Astrocyte (in vitro differentiated cells and primary cell): ENCODE measurements around the gene FAAH. TPM values are rescaled to one million over a fixed set of nuclear protein-coding genes. Genes with fewer than 3 reads are reported as not detected.
"Not testable (repeated sequence)": the region's sequence is repeated elsewhere in the genome, so short reads cannot be mapped to it uniquely, and the experiment has no call there.

Experiments used
- DNase-seq: peaks from one replicate; pipeline ENCODE4 v3.0.0-alpha.2; 2010; ENCODE audit warnings: low read depth
- FAIRE-seq: peaks from 2 replicates; lab custom pipeline; 2011; peaks lifted over from hg19 to GRCh38; lab: Jason Lieb, UNC
- H2AFZ ChIP-seq: 2 replicates; pipeline ENCODE4 v1.6.0; 2012; ENCODE audit warnings: low read depth, low read length, inconsistent platforms
- H3K27ac ChIP-seq: 2 replicates; pipeline ENCODE4 v1.5.1; 2011; ENCODE audit warnings: low read depth, low read length, inconsistent platforms
- H3K27me3 ChIP-seq: 2 replicates; pipeline ENCODE4 v1.6.0; 2011; ENCODE audit warnings: low read length, inconsistent platforms; ENCODE audit not compliant: insufficient read depth
- H3K36me3 ChIP-seq: 2 replicates; pipeline ENCODE4 v1.5.1; 2011; ENCODE audit warnings: low read length, inconsistent platforms; ENCODE audit not compliant: insufficient read depth
- H3K4me1 ChIP-seq: 2 replicates; pipeline ENCODE4 v1.5.1; 2011; ENCODE audit warnings: low read length, inconsistent platforms; ENCODE audit not compliant: insufficient read depth
- H3K4me2 ChIP-seq: 2 replicates; pipeline ENCODE4 v1.6.0; 2012; ENCODE audit warnings: low read length, inconsistent platforms
- H3K4me3 ChIP-seq: 2 replicates; pipeline ENCODE4 v1.5.1; 2011; ENCODE audit warnings: low read depth, mild to moderate bottlenecking, low read length, inconsistent platforms; ENCODE audit not compliant: insufficient read depth
- H3K79me2 ChIP-seq: 2 replicates; pipeline ENCODE4 v1.6.0; 2012; ENCODE audit warnings: mild to moderate bottlenecking, low read length, inconsistent platforms; ENCODE audit not compliant: insufficient read depth
- H3K9ac ChIP-seq: 2 replicates; pipeline ENCODE4 v1.6.0; 2012; ENCODE audit warnings: mild to moderate bottlenecking, low read length, inconsistent platforms
- H3K9me3 ChIP-seq: 2 replicates; pipeline ENCODE4 v1.5.1; 2012; ENCODE audit warnings: low read depth, mild to moderate bottlenecking, low read length, inconsistent platforms; ENCODE audit not compliant: insufficient read depth
- H4K20me1 ChIP-seq: 2 replicates; pipeline ENCODE4 v1.6.0; 2012; ENCODE audit warnings: low read length, inconsistent platforms; ENCODE audit not compliant: insufficient read depth
- H3K27ac Mint-ChIP-seq: one replicate; pipeline ENCODE4 v1.8.0; 2021; ENCODE audit warnings: mild to moderate bottlenecking, mixed read lengths; ENCODE audit not compliant: unreplicated experiment
- H3K27me3 Mint-ChIP-seq: one replicate; pipeline ENCODE4 v1.8.0; 2021; ENCODE audit warnings: low read depth, mixed read lengths; ENCODE audit not compliant: unreplicated experiment
- H3K36me3 Mint-ChIP-seq: one replicate; pipeline ENCODE4 v1.8.0; 2021; ENCODE audit warnings: low read depth, mixed read lengths; ENCODE audit not compliant: unreplicated experiment
- H3K4me1 Mint-ChIP-seq: one replicate; pipeline ENCODE4 v1.8.0; 2021; ENCODE audit warnings: low read depth, mixed read lengths; ENCODE audit not compliant: unreplicated experiment
- H3K4me3 Mint-ChIP-seq: one replicate; pipeline ENCODE4 v1.8.0; 2021; ENCODE audit warnings: mild to moderate bottlenecking, moderate library complexity, mixed read lengths; ENCODE audit not compliant: unreplicated experiment
- H3K9me3 Mint-ChIP-seq: one replicate; pipeline ENCODE4 v1.8.0; 2021; ENCODE audit warnings: mild to moderate bottlenecking, mixed read lengths; ENCODE audit not compliant: unreplicated experiment
- EZH2 ChIP-seq: IDR thresholded peaks from 2 replicates; pipeline ENCODE4 v1.6.1; 2012; ENCODE audit warnings: mild to moderate bottlenecking, low read length, inconsistent platforms; ENCODE audit not compliant: insufficient read depth
- total RNA-seq: library from RNA; stranded (reverse); gene quantifications from 2 replicates; pipeline ENCODE4 v1.2.1, GENCODE V29; 2021
- TF ChIP-seq, protein P1 (sequence below): IDR thresholded peaks from 2 replicates; pipeline ENCODE4 v1.5.1; 2011; ENCODE audit warnings: low read depth, mild to moderate bottlenecking, inconsistent platforms, low read length, moderate library complexity; ENCODE audit not compliant: insufficient read depth

The FAAH gene
- total RNA-seq, 1 donor from 2014 or later = 1.9 TPM

DNA sequence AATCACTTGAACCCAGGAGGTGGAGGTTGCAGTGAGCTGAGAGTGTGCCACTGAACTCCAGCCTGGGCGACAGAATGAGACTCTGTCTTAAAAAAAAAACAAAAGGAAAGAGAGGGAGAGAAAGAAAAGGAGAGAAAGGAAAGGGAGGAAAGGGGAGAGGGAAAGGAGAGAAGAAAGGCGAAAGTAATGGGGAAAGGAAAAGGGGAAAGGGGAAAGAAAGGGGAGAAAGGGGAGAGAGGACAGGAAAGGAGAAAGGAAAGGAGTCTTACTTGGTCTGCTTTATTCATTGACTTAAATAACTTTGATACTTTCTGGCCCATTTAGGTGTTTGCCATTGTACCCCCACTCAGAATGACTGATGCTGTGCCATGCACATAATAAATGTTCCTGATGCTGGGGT lies 41.8 kb upstream of the FAAH start:
- Histone ChIP-seq H3K4me1 (no peaks in the 10 kb centered on the region), H3K4me2 (no peak overlapping the region), H3K4me3 (no peak overlapping the region), H3K36me3 (peaks cover 10% of the 10 kb centered on the region), H3K79me2 (no peaks in the 10 kb centered on the region), H2AFZ (no peak overlapping the region), H3K9ac (no peak overlapping the region), H3K27ac (no peak overlapping the region), H4K20me1 (no peaks in the 10 kb centered on the region), H3K27me3 (no peaks in the 10 kb centered on the region), H3K9me3 (no peaks in the 10 kb centered on the region)
- Mint-ChIP-seq H3K9me3 (no peaks in the 10 kb centered on the region), H3K36me3 (peaks cover 20% of the 10 kb centered on the region), H3K4me3 (no peak overlapping the region), H3K27me3 (no peaks in the 10 kb centered on the region), H3K4me1 (no peaks in the 10 kb centered on the region), H3K27ac (no peak overlapping the region)
- TF ChIP-seq EZH2 = no peak
- TF ChIP-seq, protein P1, sequence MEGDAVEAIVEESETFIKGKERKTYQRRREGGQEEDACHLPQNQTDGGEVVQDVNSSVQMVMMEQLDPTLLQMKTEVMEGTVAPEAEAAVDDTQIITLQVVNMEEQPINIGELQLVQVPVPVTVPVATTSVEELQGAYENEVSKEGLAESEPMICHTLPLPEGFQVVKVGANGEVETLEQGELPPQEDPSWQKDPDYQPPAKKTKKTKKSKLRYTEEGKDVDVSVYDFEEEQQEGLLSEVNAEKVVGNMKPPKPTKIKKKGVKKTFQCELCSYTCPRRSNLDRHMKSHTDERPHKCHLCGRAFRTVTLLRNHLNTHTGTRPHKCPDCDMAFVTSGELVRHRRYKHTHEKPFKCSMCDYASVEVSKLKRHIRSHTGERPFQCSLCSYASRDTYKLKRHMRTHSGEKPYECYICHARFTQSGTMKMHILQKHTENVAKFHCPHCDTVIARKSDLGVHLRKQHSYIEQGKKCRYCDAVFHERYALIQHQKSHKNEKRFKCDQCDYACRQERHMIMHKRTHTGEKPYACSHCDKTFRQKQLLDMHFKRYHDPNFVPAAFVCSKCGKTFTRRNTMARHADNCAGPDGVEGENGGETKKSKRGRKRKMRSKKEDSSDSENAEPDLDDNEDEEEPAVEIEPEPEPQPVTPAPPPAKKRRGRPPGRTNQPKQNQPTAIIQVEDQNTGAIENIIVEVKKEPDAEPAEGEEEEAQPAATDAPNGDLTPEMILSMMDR = no peak
- DNase-seq (no peak), FAIRE-seq (no peak)

DNA sequence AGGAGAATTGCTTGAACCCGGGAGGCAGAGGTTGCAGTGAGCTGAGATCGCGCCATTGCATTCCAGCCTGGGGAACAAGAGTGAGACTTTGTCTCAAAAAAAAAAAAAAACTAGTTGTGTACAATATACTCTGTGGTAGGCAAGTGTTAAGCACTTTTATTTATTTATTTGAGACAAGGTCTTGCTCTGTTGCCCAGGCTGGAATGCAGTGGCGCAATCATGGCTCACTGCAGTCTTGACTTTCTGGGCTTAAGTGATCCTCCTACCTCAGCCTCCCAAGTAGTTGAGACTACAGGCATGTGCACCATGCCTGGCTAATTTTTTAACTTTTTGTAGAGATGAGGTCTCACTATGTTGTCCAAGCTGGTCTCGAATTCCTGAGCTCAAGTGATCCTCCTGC lies 38.2 kb upstream of the FAAH start:
- H3K79me2 ChIP-seq, H3K27me3 ChIP-seq, H3K27me3 Mint-ChIP-seq, H3K9me3 ChIP-seq, H2AFZ ChIP-seq, FAIRE-seq, H3K27ac Mint-ChIP-seq, H3K4me1 ChIP-seq, H3K9ac ChIP-seq, DNase-seq, H3K4me3 ChIP-seq, H3K9me3 Mint-ChIP-seq, H3K4me3 Mint-ChIP-seq, H3K4me1 Mint-ChIP-seq, H3K4me2 ChIP-seq, H4K20me1 ChIP-seq, H3K27ac ChIP-seq: not testable (repeated sequence)
- H3K36me3 ChIP-seq = peaks cover 15% of the 10 kb centered on the region
- peaks cover 12% of the 10 kb centered on the region for H3K36me3 Mint-ChIP-seq

DNA sequence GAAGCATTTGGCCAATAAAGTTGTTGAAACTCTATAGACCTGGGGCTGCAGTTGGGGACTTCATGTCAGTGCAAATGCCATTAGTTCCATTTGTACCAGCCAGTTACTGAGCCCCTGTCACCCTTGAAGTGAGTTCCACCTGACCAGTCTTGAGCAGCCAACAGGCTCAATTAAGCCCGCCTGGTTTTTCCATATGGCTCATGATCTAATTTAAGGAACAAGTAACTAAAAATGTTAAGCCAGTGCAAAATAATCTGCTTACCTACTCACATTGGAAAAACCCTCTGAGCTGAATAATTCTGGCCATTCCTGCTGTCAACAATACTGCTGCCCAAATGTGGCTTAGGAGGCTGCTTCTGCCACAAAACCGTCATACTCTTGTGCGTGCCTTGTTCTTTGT lies 32.0 kb upstream of the FAAH start:
- Mint-ChIP-seq H3K4me3 (no peak overlapping the region), H3K36me3 (peaks cover 12% of the 10 kb centered on the region), H3K4me1 (no peaks in the 10 kb centered on the region), H3K27ac (no peak overlapping the region), H3K9me3 (no peaks in the 10 kb centered on the region), H3K27me3 (no peaks in the 10 kb centered on the region)
- H3K4me1 ChIP-seq = no peaks in the 10 kb centered on the region
- H3K79me2 ChIP-seq = no peaks in the 10 kb centered on the region
- peaks cover 29% of the 10 kb centered on the region for H3K36me3 ChIP-seq
- FAIRE-seq (no peak), DNase-seq (no peak)
- H3K9ac ChIP-seq = no peak overlapping the region
- no peaks in the 10 kb centered on the region for H3K27me3 ChIP-seq
- H2AFZ ChIP-seq = no peak overlapping the region
- H4K20me1 ChIP-seq = no peaks in the 10 kb centered on the region
- no peaks in the 10 kb centered on the region for H3K9me3 ChIP-seq
- H3K27ac ChIP-seq = no peak overlapping the region
- H3K4me2 ChIP-seq = no peak overlapping the region
- no peak for TF ChIP-seq EZH2
- TF ChIP-seq, protein P1 = no peak
- no peak overlapping the region for H3K4me3 ChIP-seq
